ENCODE results near the gene PLCB4.
"Not testable (repeated sequence)": the region's sequence is repeated elsewhere in the genome, so short reads cannot be mapped to it uniquely, and the experiment has no call there.

Gene PLCB4

GRCh38 chr20:9375221-9375681 is 306.4 kb downstream of the PLCB4 start:
- no peak for DNase-seq

- DNase-seq, result no peak
These were observed 308.1 kb downstream of the PLCB4 start for GRCh38 chr20:9377007-9377406.

GRCh38 chr20:9385345-9386310 is 316.7 kb downstream of the PLCB4 start:
- not testable (repeated sequence) for DNase-seq

- DNase-seq, result no peak
These were observed 319.4 kb downstream of the PLCB4 start for GRCh38 chr20:9388160-9388812.

- no peak for DNase-seq
These were observed 319.9 kb downstream of the PLCB4 start for GRCh38 chr20:9388813-9389161.

- no peak for DNase-seq
These were observed 320.5 kb downstream of the PLCB4 start for GRCh38 chr20:9389346-9389745.

- no peak for DNase-seq
These were observed 321.6 kb downstream of the PLCB4 start for GRCh38 chr20:9390441-9390840.

GRCh38 chr20:9392892-9393857 is 324.3 kb downstream of the PLCB4 start:
- no peak for DNase-seq

GRCh38 chr20:9395971-9396370 is 327.1 kb downstream of the PLCB4 start:
- no peak for DNase-seq

GRCh38 chr20:9397928-9398327 is 329.0 kb downstream of the PLCB4 start:
- no peak for DNase-seq

GRCh38 chr20:9398882-9399281 is 330.0 kb downstream of the PLCB4 start:
- DNase-seq, result no peak

- no peak for DNase-seq
These were observed 330.4 kb downstream of the PLCB4 start for GRCh38 chr20:9399322-9399721.

- no peak for DNase-seq
These were observed 331.5 kb downstream of the PLCB4 start for GRCh38 chr20:9400171-9401025.

GRCh38 chr20:9401371-9401770 is 332.5 kb downstream of the PLCB4 start:
- DNase-seq, result no peak

- DNase-seq, result no peak
These were observed 333.3 kb downstream of the PLCB4 start for GRCh38 chr20:9402141-9402540.

GRCh38 chr20:9402546-9402945 is 333.7 kb downstream of the PLCB4 start:
- no peak for DNase-seq

- DNase-seq, result no peak
These were observed 334.6 kb downstream of the PLCB4 start for GRCh38 chr20:9403448-9403847.

- DNase-seq, result peak; percentile 72
These were observed 339.0 kb downstream of the PLCB4 start for GRCh38 chr20:9407805-9408421.

GRCh38 chr20:9408422-9409300 is 339.8 kb downstream of the PLCB4 start:
- no peak for DNase-seq

- DNase-seq, result no peak
These were observed 340.5 kb downstream of the PLCB4 start for GRCh38 chr20:9409352-9409751.

Measured in stimulated activated CD8-positive, alpha-beta memory T cell treated with anti-CD3 and anti-CD28 coated beads, Interleukin-4, amount 100 ng/mL, for 48 hours (primary cell).